Fibroblast of skin of left biceps (primary cell): ENCODE data around the gene KIZ.

Source experiments
- DNase-seq, 2 experiments: peaks; one replicate each; pipeline ENCODE4 v3.0.0-alpha.2; 2013; ENCODE audit warnings: low read depth in 2 of 2

Gene KIZ

DNA sequence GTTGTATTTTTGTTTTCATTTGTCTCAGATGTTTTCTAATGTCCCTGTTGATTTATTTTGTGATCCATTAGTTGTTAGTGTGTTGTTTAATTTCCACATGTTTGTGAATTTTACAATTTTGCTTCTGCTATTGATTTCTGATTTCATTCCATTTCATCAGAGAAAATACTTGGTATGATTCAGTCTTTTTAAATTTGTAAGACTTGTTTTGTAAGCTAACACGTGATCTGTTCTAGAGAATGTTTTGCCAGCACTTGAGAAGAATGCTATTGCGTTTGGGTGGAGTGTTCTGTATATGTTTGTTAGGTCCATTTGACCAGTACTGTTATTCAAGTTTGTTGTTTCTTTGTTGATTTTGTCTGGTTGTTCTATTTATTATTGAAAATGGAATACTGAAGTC lies 53.9 kb downstream of the KIZ start:
- DNase-seq: peak in 1 of 2 experiments; percentile 33

DNA sequence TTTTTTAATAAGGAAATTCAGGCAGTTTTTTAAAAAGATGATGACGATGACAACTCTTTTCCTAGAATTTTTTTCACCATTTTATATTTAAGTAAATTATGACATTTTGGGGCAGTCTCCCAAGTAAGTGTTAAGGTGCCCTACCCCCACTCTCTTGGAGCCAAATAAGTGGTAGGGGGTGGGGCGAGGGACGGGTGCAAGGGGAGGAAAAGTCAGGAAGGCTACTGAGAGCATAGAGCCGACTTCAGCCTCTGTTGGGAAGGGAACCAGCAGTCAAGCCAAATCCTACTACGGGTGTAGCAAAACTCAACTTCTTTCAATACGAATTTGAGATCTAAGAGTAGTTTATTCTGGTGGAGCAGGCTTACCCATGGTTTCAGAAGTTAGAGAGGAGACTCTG lies 54.4 kb downstream of the KIZ start:
- DNase-seq: no peak

DNA sequence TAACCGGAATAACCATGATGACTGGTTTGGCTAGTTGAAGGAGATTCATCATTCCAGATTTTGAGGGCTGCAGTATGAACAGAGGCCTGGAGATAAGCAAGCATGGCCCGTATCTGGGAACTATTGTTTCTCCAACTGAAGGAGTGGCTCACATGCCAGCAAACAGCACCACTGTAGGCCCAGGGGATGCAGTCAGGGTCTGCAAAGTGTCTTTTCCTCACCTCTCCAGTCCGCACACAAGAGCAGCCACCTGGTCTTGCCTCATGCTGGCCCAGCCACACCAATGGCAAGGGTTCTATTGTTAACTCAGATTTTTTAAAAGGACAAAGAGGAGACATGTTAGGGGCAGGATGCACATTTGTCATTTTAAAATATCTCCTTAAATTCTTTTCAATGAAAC lies 55.1 kb downstream of the KIZ start:
- no peak for DNase-seq

DNA sequence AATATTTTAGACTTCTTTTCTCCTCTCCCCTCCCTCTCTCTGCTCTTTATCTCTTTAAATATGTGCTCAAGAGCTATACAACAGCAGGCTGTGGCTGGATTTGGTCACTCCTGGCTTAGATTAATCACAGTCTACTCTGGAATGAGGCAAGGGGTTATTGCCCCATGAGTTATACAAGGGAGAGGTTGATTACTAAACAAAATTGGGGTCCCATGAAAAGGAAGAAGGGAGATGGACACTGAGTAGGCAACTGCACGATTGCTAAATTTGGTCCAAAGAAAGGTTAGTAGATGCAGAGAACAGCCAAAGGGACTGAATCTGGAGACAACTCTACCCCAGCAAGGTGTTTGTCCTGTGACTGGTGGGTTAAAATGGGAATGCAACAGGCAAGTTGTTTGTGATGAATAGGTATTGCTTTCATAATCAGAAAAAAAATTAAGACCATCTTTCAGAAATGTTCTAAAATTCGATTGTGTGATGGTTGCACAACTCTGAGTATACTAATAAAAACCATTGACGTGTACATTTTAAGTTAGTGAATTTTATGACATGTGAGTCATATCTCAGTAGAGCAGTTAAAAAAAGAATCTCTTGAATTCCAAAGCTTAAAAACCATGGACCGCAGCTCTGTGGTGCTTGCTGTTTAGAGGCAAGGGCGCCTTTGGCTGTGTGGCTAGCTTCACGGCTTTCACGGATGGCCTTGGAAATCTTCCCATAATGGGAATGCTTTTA lies 57.1 kb downstream of the KIZ start:
- DNase-seq: peak; percentile 91 to 93

- DNase-seq: peak in 1 of 2 experiments; percentile 9
These were observed 57.8 kb downstream of the KIZ start for GRCh38 chr20:21183722-21184121.

DNA sequence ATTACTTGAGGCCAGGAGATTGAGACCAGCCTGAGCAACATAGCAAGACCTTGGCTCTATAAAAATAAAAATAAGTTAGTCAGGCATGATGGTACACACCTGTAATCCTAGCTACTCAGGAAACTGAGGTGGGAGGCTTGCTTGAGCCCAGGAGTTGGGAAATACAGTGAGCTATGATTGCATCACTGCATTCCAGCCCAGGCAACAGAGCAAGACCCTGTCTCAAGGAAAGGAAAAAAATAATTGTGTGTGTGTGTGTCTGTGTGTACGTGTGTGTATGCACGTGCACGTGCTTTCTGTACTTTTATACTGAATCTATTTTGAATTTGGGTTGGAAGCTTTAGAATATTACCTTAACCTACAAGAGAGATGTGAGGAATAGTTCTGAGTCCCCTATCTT lies 58.9 kb downstream of the KIZ start:
- DNase-seq: peak in 1 of 2 experiments; percentile 19

DNA sequence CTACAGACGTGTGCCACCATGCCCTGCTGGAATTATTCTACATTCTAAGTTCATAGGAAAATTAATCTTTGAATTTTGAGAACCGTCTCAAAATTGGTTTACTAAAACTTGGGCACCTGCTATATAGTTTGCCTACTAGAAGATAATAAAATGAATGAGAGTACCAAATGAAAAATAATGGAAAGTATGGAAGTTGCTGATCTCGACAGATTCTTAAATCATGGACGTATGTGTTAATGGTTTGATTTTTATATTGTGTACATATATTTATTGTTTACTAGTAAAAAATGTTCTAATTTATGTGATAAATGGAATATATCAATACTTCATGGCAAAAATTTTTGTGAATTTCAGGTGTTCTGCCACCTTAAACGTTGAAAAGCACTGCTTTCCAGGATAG lies 60.0 kb downstream of the KIZ start:
- no peak for DNase-seq

- DNase-seq: no peak
These were observed 64.1 kb downstream of the KIZ start for GRCh38 chr20:21189761-21190523.

DNA sequence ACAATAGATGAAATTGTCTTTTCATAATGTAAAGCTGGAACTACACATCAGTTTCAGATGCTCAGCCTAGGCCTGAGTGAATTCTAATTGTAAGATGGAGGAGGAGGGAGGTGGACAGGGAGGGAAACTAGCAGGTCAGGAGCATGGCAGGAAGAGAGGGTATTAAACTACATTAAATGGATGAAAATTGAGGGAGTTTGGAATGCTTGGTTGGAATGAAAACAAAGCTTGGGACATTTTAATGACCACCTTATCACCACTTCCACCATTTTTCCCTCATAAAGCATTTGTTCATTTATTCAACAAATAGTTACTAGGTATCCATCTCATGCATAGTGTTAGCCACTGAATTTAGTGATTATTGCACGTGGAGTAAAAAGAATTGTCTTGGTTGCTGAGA lies 65.0 kb downstream of the KIZ start:
- no peak for DNase-seq

GRCh38 chr20:21191839-21192238 lies 66.0 kb downstream of the KIZ start:
- no peak for DNase-seq

- no peak for DNase-seq
These were observed 76.4 kb downstream of the KIZ start for GRCh38 chr20:21202259-21202658.

GRCh38 chr20:21203088-21203656 lies 77.3 kb downstream of the KIZ start:
- no peak for DNase-seq

GRCh38 chr20:21206584-21206983 lies 80.7 kb downstream of the KIZ start:
- DNase-seq: no peak

GRCh38 chr20:21208999-21209398 lies 83.1 kb downstream of the KIZ start:
- DNase-seq: no peak

GRCh38 chr20:21209668-21210067 lies 83.8 kb downstream of the KIZ start:
- DNase-seq: no peak

DNA sequence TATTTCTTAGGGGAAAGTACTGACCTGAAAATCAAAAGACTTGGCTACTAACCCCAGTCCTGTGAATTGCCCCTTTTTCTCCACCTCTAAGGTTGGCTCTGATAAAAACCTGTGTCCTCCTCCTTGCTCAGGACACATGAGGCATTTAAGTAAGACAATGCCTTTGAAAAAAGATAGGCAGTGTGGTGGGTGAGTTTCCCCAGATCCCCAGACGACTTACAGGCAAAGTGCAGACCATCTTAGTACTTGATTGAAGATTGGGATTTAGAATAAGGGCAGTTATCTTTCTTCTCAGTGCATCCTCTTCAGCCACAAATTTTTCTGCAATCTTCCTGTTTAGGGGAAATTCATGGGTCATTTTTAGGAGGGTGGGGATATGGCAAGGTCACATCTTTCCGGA lies 87.8 kb downstream of the KIZ start:
- no peak for DNase-seq

DNA sequence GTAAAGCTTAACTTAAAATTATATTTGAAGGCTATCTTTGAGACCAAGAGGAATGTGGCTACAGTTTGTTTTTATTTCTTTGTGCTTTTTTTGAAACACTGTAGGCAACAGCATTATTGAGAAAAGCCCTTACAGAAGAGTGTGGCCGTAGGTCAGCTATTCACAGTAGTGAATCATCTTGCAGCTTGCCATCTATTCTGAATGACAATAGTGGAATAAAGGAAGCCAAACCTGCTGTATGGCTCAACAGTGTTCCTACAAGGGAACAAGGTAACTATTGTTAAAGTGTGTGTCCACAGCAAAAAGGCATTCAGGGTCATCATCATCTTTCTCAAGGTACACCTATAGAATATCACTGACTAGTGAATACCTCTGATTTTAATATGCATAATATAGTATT lies 88.5 kb downstream of the KIZ start:
- DNase-seq: no peak

GRCh38 chr20:21219686-21220085 lies 93.8 kb downstream of the KIZ start:
- no peak for DNase-seq

GRCh38 chr20:21224217-21224616 lies 98.3 kb downstream of the KIZ start:
- no peak for DNase-seq

DNA sequence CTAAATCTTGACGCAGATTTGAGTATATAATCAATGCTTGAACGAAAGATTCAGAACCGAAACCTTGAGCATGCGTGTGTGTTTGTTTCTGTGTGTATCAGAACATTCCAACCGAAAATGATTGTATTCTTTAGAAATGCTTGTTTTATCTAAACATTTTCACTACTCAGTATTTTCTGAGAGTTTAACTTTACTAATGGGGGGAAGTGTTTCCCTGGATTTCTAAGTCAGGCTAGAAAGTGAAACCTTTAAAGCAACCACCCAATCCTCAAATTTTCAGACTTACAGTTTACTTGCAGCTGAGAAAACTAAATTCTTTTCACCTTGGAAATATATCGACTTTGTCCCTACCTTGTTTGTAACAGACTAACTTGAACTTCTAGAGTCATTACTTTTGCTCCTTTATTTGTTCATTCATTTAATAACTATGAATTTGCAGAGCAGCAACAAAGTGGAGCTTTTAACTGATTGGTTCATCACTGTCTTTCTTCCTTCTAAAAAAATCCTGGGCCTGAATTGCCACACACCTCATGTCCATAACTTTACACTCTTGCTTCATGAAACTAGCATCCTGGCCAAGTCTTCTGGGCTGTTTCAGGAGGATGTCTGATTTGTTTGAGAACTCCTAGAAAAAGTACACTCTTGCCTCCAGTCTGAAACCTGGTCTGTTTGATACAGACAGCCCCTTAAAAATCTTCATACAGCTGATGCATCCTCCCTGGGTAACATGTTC lies 99.5 kb downstream of the KIZ start:
- no peak for DNase-seq

DNA sequence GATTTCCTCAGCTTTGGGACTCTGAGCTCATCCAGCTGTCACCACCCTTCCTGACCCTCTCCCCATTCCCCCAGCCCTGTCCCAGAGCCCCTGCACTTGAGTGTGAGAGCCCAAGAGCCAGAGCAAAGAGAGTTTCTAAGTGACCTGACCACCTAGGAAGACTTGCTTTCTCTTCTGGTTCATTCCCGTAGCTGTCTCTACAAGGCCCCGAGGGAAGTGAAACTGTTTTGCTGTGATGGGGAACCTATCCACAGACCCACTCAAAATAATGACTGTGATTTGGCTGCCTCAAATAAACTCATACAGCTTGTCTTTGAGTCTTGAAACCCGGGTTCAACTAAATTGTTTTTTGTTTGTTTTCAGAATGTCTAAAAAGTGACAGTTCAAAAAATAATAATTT lies 102.6 kb downstream of the KIZ start:
- no peak for DNase-seq

DNA sequence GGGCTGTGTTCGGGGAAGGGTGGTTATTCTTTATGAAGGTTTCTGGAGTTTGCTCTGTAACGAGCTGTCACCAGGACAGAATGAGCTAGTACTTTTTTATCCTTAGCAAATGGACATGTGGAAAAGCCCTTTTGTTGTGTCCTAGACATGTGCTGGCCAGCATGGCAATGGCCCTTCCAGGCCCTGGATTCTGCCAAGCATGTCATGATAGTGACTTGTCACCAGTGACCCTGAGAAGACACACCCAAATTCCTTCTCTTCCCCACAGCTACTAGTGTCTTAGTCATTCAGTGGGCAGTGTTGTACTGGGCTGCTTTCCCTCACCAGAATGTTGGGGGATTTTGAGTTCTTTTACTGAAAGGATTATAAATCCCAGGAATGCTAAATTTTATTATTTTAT lies 103.3 kb downstream of the KIZ start:
- no peak for DNase-seq
